ENCODE results near the gene CTDSPL2.

DNA sequence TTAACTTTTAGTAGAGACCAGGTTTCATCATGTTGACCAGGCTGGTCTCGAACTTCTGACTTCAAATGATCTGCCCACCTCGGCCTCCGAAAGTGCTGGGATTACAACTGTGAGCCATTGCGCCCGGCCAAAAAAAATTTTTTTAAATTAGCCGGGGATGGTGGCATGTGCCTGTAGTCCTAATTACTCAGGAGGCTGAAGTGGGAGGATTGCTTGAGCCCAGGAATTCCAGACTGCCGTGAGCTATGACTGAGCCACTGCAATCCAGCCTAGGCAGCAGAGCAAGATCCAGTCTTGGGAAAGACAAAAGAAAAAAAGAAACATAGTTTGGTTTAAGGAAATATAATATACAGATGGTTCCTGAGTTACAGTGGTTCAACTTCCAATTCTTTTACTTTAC is 64.6 kb downstream of the CTDSPL2 start:
- TF ChIP-seq ZNF8 (CRISPR knock-in tag; IDR thresholded peaks at IDR 0.05) (no peak), ESRRG (CRISPR knock-in tag; IDR thresholded peaks at IDR 0.05) (no peak), ZFP3 (CRISPR knock-in tag; IDR thresholded peaks at IDR 0.05) (no peak)
- TF ChIP-seq, protein P1, sequence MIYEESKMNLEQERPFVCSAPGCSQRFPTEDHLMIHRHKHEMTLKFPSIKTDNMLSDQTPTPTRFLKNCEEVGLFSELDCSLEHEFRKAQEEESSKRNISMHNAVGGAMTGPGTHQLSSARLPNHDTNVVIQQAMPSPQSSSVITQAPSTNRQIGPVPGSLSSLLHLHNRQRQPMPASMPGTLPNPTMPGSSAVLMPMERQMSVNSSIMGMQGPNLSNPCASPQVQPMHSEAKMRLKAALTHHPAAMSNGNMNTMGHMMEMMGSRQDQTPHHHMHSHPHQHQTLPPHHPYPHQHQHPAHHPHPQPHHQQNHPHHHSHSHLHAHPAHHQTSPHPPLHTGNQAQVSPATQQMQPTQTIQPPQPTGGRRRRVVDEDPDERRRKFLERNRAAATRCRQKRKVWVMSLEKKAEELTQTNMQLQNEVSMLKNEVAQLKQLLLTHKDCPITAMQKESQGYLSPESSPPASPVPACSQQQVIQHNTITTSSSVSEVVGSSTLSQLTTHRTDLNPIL (CRISPR knock-in tag; IDR thresholded peaks at IDR 0.05; ENCODE audit: low read depth) = no peak
